ENCODE results near the gene MINDY2.
"Not testable (repeated sequence)": the region's sequence is repeated elsewhere in the genome, so short reads cannot be mapped to it uniquely, and the experiment has no call there.

Gene MINDY2

DNA sequence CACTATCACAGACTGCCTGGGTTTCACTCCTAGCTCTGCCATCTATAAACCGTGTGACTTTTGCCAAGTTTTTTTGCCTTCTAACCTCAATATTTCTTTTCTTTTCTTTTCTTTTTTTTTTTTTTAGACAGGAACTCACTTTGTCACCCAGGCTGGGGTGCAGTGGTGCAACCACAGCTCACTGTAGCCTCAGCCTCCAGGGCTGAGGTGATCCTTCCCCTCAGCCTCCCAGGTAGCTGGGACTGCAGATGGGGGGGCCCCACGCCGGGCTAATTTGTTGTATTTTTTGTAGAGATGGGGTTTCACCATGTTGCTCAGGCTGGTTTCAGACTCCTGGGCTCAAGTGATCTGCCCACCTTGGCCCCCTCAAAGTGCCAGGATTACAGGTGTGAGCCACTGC, 18.4 kb upstream of the MINDY2 start:
- DNase-seq = no peak

GRCh38 chr15:58755350-58755749, 15.8 kb upstream of the MINDY2 start:
- DNase-seq = no peak

GRCh38 chr15:58755956-58756355, 15.1 kb upstream of the MINDY2 start:
- peak; percentile 65 for DNase-seq

GRCh38 chr15:58758141-58758540, 13.0 kb upstream of the MINDY2 start:
- no peak for DNase-seq

DNA sequence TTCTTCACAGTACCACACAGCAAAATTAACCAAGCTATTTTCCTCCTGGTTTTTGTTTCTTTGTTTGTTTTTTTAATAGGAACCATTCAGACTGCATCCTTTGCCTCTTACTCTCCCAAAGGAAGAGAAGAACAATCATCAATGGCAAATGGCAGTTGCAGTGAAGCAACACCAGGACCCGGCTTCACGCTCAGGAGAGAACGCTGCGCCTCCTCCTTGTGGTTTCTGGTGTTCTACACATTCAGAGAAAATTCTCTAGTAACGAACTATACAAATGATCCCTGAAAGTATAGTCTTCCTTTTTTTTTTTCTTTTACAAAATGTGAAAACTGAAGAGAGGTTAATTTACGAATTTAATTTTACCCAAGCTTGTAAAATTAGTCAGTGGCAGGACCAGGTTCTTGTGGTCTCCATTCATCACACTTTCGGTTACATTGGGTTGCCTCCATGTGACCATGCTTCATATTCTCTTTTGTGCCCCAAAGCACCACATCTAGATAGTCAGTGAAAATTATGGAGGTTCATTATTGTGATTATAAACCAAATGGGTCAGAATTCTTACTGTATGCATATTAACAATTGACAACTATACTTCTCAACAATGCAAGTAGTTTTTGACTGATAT, 10.6 kb upstream of the MINDY2 start:
- no peak for DNase-seq

DNA sequence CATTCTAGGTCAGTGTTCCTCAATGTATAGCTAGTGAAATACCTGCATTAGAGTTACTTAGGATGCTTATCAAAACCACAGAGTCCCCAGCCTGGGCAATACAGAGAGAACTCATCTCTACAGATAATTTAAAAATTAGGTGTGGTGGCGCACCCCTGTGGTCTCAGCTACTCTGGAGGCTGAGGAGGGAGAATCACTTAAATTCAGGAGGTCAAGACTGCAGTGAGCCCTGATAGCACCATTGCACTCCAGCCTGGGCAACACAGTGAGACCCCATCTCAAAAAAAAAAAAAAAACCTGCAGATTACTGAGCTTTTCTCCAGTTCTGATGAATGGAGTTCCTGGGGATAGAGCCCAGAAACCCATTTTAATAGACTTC, 10.1 kb upstream of the MINDY2 start:
- DNase-seq = no peak

DNA sequence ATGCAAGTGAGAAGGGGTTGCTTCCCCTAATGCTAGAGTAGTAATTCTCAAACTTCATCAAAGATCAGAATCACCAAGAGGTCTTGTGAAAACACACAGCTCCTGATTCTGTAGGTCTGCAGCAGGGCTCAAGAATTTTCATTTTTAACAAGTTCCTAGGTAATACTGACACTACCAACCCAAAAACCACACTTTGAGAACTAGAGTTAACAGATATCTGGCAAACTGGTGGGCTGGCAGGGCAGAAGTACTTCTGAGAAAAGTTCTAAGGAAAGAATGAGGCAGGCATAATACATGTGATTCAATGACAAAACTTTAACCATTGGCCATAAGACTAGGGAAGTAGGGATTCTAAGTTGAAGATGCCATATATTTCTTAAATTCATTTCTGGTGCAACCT, 8.8 kb upstream of the MINDY2 start:
- no peak for DNase-seq

DNA sequence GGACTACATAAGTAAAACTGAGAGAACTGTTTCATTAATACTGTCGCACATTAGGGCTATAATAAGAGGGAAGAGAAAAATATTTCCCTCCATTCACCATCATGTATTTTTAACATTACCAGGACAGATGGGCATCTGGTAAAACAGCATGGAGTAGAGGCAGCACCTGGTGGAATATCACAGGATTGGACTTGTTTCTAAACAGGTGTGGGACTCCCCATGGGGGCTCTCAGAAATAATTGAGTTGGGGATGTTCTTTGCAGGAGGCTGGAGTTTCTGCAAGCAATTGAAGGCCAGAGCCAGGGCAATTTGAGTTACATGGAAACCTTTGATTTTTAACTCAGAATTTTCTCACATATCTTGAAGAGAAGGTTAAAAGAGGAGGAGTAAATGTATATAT, 8.4 kb upstream of the MINDY2 start:
- no peak for DNase-seq

GRCh38 chr15:58764468-58764867, 6.6 kb upstream of the MINDY2 start:
- DNase-seq = no peak

- DNase-seq = no peak
Observed at GRCh38 chr15:58766290-58766689, 4.8 kb upstream of the MINDY2 start.

DNA sequence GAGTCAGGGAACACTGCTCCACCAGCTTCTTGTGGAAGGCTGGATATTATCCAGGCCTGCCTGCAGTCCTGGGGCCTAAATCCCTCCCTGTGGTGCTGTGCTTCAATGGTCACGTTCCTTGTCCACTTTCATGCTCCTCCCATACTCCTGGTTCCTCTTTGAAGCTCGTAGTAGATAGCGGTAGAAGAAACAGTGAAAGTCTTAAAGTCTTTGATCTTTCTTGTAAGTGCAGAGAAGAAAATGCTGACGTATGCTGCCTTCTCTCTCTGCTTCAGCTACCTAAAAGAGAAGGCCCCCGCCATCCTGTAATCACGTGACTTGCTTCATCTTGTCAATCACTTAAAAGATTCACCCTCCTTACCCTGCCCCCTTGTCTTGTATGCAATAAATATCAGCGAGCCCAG, 2.5 kb upstream of the MINDY2 start:
- not testable (repeated sequence) for DNase-seq

DNA sequence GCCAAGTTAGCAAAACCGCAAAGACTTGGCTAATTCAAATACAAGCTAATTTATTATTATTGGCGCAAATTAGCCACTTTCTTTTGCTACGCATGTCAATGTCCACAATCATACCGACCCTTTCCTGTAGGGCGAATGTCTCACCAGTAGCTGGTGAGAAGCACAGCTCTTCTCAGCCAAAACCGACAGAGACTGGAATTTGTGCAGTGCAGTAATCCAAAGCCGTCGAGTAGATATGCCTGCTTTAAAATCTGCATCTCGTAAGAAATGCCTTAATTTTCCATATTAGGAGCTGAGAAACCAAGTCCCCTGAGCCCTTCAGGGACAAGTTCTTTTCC, 614 bp upstream of the MINDY2 start:
- DNase-seq = peak; percentile 83

GRCh38 chr15:58771621-58772250, 634 bp downstream of the MINDY2 start:
- peak; percentile 62 for DNase-seq

DNA sequence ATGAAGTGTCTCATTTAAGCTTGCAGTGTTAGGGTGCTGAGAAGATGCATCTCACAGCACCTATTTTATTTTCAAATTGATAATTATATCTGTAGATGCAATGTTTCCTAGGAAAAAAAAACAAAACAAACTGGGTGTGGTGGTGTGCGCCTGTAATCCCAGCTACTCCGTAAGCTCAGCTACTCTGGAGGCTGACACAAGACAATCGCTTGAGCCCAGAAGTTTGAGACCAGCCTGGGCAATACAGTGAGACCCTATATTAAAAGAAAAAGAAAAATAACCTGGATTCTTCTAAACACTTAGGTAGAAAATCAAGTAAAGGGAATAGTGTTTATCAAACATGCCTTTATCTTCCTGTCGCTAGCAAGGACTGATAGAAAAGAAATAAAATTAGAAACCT, 1.9 kb downstream of the MINDY2 start:
- DNase-seq = no peak

DNA sequence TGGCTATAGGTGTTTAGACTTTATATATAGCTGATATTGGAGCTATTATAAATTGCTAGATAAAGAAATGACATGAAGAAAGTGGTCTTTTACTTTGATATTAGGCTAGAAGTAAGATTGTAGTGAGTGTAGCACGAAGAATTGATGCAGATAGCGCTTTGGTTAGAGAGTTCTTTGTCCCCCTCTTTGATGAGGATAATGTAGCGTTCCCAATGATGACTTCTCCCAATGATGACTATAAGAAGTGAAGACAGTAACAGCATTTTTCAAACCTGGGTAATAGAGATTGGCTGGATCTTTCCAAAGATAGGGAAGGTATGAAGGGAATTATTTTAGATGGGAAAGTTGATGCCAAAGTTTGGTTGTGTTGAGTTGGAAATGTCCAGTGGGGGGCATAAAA, 4.3 kb downstream of the MINDY2 start:
- no peak for DNase-seq

GRCh38 chr15:58777107-58777506, 6.0 kb downstream of the MINDY2 start:
- DNase-seq = no peak

- DNase-seq = no peak
Observed at GRCh38 chr15:58779554-58779953, 8.5 kb downstream of the MINDY2 start.

- no peak for DNase-seq
Observed at GRCh38 chr15:58785355-58785754, 14.3 kb downstream of the MINDY2 start.

DNA sequence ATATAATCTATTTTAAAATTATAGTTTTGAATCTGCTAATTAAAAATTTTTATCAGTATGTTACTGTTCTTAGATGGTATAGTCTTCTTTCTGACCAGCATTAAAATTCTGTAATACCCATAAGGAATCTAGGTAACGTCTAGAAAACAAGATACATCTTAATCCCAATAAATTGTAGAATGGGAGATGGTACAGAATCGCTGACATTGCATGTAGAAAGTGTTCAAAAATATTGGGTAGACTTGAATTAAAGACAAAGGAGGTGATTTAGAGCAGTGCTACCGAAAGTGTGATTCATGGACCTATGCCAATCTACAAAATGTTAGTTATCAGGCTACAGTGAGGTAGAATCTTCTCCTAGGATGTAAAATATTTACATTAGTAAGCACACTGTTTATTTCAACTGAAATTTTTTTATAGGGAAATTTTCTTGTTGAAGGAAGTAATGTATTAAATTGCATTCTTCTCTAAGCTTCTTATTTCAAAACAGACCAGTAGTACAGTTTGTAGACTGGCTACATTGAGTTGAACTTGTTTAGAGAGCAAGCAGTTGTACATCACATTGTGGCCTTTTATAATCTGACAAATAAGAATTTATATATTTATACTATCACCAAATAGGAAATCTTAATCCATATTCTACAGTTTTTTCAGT, 17.1 kb downstream of the MINDY2 start:
- DNase-seq = no peak

DNA sequence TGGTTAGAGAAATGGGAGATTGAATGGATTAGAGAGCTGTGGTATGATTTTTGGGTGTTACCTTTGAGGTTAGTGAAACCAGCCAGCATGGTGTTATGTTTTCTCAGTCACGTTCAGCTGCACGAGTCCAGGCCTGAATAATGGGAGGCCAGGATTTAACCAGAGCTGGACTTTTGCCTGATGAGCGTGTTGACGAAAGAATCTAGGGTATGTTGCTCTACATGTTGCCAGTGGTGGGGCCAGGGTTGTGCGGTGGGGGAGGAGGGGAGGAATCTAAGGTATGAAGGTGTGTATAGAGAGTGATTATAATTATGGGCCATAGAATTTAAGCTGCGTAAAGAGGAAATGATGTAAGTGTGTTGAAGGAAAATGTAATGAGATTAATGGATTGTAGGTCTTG, 22.8 kb downstream of the MINDY2 start:
- DNase-seq = no peak

DNA sequence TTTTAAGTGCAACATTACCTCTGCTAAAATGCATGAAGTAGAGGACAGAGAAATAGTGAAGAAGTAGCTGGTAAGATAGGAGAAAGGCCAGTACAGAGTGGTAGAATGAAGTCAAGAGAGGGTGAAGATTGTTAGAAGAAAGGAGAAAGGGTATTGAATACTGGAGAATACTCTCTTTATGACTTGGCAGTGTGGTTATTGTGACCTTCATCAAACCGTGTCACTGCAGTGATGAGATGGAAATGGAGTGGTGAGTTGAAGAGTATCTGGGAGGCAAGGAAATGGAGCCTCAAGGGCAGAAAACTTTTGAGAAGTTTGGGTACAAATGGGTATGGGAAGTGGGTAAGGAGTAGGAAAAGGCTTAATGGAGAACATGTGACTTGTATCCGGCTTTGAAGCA, 24.7 kb downstream of the MINDY2 start:
- no peak for DNase-seq

GRCh38 chr15:58797505-58797904, 26.4 kb downstream of the MINDY2 start:
- DNase-seq = no peak

- DNase-seq = no peak
Observed at GRCh38 chr15:58805095-58805494, 34.0 kb downstream of the MINDY2 start.

GRCh38 chr15:58823267-58823666, 52.2 kb downstream of the MINDY2 start:
- DNase-seq = not testable (repeated sequence)

- no peak for DNase-seq
Observed at GRCh38 chr15:58830556-58830955, 59.5 kb downstream of the MINDY2 start.
